Thyroid gland (tissue), 4 donors: Measurements from ENCODE around the gene RAB8B.

ENCODE experiments used
- CTCF ChIP-seq, 6 experiments: fragments of 200-600 bp in 3 of 6; fragments of 450-650 bp in 3 of 6; sonication (generic) in 3 of 6; IDR thresholded peaks; one replicate each; pipeline ENCODE4 v1.5.1; 2016 to 2019; ENCODE audit warnings: antibody characterized with exemption in 6 of 6, mild to moderate bottlenecking in 2 of 6, inconsistent platforms in 1 of 6, moderate library complexity in 1 of 6
- POLR2A ChIP-seq, 2 donors: fragments of 450-650 bp; IDR thresholded peaks; one replicate each; pipeline ENCODE4 v1.6.1; 2017; ENCODE audit warnings: antibody characterized with exemption in 2 of 2, mild to moderate bottlenecking in 2 of 2, moderate library complexity in 1 of 2

- TF ChIP-seq CTCF (IDR thresholded peaks at IDR 0.05) (no peak), POLR2A (IDR thresholded peaks at IDR 0.05) (no peak)
These were observed 62.3 kb downstream of the RAB8B start for GRCh38 chr15:63251701-63252100.
